B cell (primary cell): ENCODE measurements around the gene CDK4. TPM values are rescaled to one million over a fixed set of nuclear protein-coding genes. Genes with fewer than 3 reads are reported as not detected.

Source experiments
- ATAC-seq: fragments of 200-7000 bp; cut with Tn5 transposase; one replicate; pipeline ENCODE4 v1.10.0; 2021; ENCODE audit warnings: low read depth, mild to moderate bottlenecking, moderate number of reproducible peaks, moderate library complexity
- CTCF ChIA-PET: fragments of 350-600 bp; sonication (Branson Sonifier 250); formaldehyde crosslinking; loops from one replicate; lab custom pipeline; 2021; ENCODE audit warnings: antibody characterized with exemption, inconsistent platforms; lab: Charles Lee
- POLR2A ChIA-PET: fragments of 350-600 bp; sonication (Branson Sonifier 250); formaldehyde crosslinking; loops from one replicate; lab custom pipeline; 2021; ENCODE audit warnings: antibody characterized with exemption; lab: Charles Lee
- DNase-seq: peaks from one replicate; pipeline ENCODE4 v3.0.0; 2013
- H2AFZ ChIP-seq: 2 replicates; pipeline ENCODE4 v1.6.1; 2012; ENCODE audit warnings: mild to moderate bottlenecking, low read depth, low read length; ENCODE audit not compliant: insufficient read depth, poor library complexity, severe bottlenecking
- H3K27ac ChIP-seq, 2 donors: 1 replicate in 1 of 2; 2 replicates in 1 of 2; pipeline ENCODE4 v1.5.1; 2012 to 2013; ENCODE audit warnings: low read length in 2 of 2, mild to moderate bottlenecking in 2 of 2, moderate library complexity in 1 of 2
- H3K27me3 ChIP-seq, 4 experiments: fragments of 200-600 bp in 1 of 4; sonication (generic) in 1 of 4; replicated peaks in 1 of 4; 1 replicate in 2 of 4; 2 replicates in 2 of 4; pipeline versions ENCODE4 v1.6.1 to v1.7.0; 2013 to 2016; ENCODE audit warnings: low read length in 3 of 4, mild to moderate bottlenecking in 2 of 4, mixed read lengths in 1 of 4, moderate library complexity in 1 of 4; ENCODE audit not compliant: insufficient read depth in 4 of 4, control insufficient read depth in 3 of 4; ENCODE audit errors: control extremely low read depth in 1 of 4
- H3K36me3 ChIP-seq, 2 experiments: replicated peaks in 1 of 2; 1 replicate in 1 of 2; 2 replicates in 1 of 2; pipeline versions ENCODE4 v1.6.1 to v1.7.1; 2013; ENCODE audit warnings: low read length in 1 of 2; ENCODE audit not compliant: insufficient read depth in 2 of 2, control insufficient read depth in 1 of 2; ENCODE audit errors: control extremely low read depth in 1 of 2, extremely low read depth in 1 of 2
- H3K4me1 ChIP-seq, 2 donors: fragments of 200-600 bp in 1 of 2; sonication (generic) in 1 of 2; 1 replicate in 1 of 2; 2 replicates in 1 of 2; pipeline versions ENCODE4 v1.5.1 to v1.6.1; 2013 to 2017; ENCODE audit warnings: low read length in 2 of 2; ENCODE audit not compliant: control insufficient read depth in 2 of 2, insufficient read depth in 2 of 2
- H3K4me2 ChIP-seq: replicated peaks from 2 replicates; pipeline ENCODE3; 2012; ENCODE audit warnings: mild to moderate bottlenecking, low read depth, low read length; ENCODE audit not compliant: poor library complexity, severe bottlenecking
- H3K4me3 ChIP-seq, 5 experiments: fragments of 200-600 bp in 1 of 5; sonication (generic) in 1 of 5; 1 replicate in 3 of 5; 2 replicates in 2 of 5; pipeline versions ENCODE4 v1.5.1 to v1.7.0; 2011 to 2016; ENCODE audit warnings: low read length in 4 of 5, mild to moderate bottlenecking in 4 of 5, low read depth in 2 of 5, control low read depth in 1 of 5, moderate library complexity in 1 of 5; ENCODE audit not compliant: insufficient read depth in 1 of 5; ENCODE audit errors: control extremely low read depth in 1 of 5, extremely low read depth in 1 of 5
- H3K79me2 ChIP-seq: fragments of 200-600 bp; sonication (generic); one replicate; pipeline ENCODE4 v1.6.0; 2016; ENCODE audit warnings: low read length; ENCODE audit not compliant: control insufficient read depth, insufficient read depth
- H3K9ac ChIP-seq: fragments of 200-600 bp; sonication (generic); 2 replicates; pipeline ENCODE4 v1.6.1; 2017; ENCODE audit warnings: mild to moderate bottlenecking, low read length, moderate library complexity
- H3K9me3 ChIP-seq, 3 donors: one replicate each; pipeline versions ENCODE4 v1.6.1 to v1.7.1; 2013; ENCODE audit warnings: low read length in 2 of 3; ENCODE audit not compliant: control insufficient read depth in 2 of 3, insufficient read depth in 1 of 3; ENCODE audit errors: control extremely low read depth in 1 of 3
- H4K20me1 ChIP-seq: 2 replicates; pipeline ENCODE4 v1.6.0; 2012; ENCODE audit warnings: mild to moderate bottlenecking, low read length; ENCODE audit not compliant: insufficient read depth, control insufficient read depth, poor library complexity, severe bottlenecking
- H3K27ac Mint-ChIP-seq: one replicate; pipeline ENCODE4 v1.8.0; 2021; ENCODE audit warnings: mixed read lengths
- H3K27me3 Mint-ChIP-seq: one replicate; pipeline ENCODE4 v1.8.0; 2021; ENCODE audit warnings: mixed read lengths
- H3K4me1 Mint-ChIP-seq: one replicate; pipeline ENCODE4 v1.8.0; 2021; ENCODE audit warnings: mixed read lengths
- H3K4me3 Mint-ChIP-seq: one replicate; pipeline ENCODE4 v1.8.0; 2021; ENCODE audit warnings: mixed read lengths
- H3K9me3 Mint-ChIP-seq: one replicate; pipeline ENCODE4 v1.8.0; 2022; ENCODE audit warnings: mixed read lengths; ENCODE audit not compliant: insufficient read depth
- CTCF ChIP-seq: fragments of 200-600 bp; IDR thresholded peaks from one replicate; pipeline ENCODE4 v1.8.0; 2022; ENCODE audit warnings: antibody characterized with exemption, mild to moderate bottlenecking
- EZH2 ChIP-seq: IDR thresholded peaks from 2 replicates; pipeline ENCODE4 v1.6.1; 2012; ENCODE audit warnings: borderline replicate concordance, low read depth, mild to moderate bottlenecking, moderate library complexity, low read length; ENCODE audit not compliant: insufficient read depth, poor library complexity, severe bottlenecking
- WGBS: methylation state at CpG from one replicate; pipeline ENCODE4 v1.1.5; 2013; ENCODE audit warnings: missing lambda C conversion rate; ENCODE audit not compliant: insufficient coverage; 5-methylcytosine and 5-hydroxymethylcytosine counted together
- intact Hi-C: fragments of 100-400 bp; cut with micrococcal nuclease; formaldehyde crosslinking; loops from one replicate; pipeline ENCODE4 v1.10.0; 2022
- polyA plus RNA-seq: library from polyadenylated mRNA; depleted of rRNA; stranded (reverse); fragments of >200 nt; gene quantifications from 2 replicates; pipeline ENCODE4 v1.2.3, GENCODE V29; 2012
- total RNA-seq, 2 donors: library from RNA; stranded (reverse); fragments of 120-200 nt in 1 of 2; gene quantifications; 1 replicate in 1 of 2; 2 replicates in 1 of 2; pipeline versions ENCODE4 v1.2.3 to v1.2.4, GENCODE V29; 2013 to 2022

The CDK4 gene
- total and polyA plus RNA-seq, 2 donors (not counting 1 experiment from before 2014, with no cell fraction given): 34.8 to 44.6 TPM

DNA sequence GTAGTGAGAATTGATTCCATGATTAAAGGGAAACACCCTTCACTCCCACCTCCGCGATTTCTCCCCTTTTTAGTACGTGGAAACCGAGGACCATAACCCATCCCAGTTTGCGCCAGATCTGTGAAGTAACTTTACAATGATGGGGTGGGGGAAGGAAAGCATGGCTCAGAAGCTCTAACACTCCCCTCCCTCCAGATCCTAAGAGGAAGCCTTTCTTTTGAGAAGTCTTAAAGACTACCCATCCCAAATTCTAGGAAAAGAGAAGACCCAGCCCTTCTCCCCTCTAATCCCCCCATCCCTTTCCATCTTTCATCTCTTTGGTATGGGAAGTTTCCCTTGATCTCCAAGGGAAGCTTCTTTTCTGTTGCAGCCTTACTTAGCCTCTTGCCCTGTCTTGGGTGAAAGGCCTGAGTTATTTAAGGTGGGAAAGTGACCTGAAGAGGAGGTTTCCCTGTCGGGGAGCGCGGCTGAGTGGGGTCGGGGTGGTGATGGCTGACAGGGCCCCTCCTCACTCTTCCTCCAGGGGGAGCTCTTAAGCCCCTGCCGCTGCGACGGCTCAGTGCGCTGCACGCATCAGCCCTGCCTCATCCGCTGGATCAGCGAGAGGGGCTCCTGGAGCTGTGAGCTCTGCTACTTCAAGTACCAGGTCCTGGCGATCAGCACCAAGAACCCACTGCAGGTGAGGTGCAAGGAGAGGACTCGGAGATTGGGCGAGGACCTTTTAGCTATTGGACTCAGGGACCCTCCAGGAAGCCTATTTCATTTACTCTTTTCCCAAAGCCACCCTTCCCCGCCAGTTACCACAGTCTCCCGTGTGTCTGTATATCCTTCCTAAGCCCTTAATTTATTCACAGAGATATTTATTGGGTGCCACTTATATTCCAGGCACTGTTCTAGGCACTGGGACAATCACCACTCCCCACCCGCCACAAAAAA lies 4.6 kb upstream of the CDK4 start:
- H3K27me3 Mint-ChIP-seq: no peaks in the 10 kb centered on the region
- H3K9me3 ChIP-seq: no peaks in the 10 kb centered on the region
- peak overlapping the region; percentile 67 to 87 (median 85) for H3K4me3 ChIP-seq
- H3K36me3 ChIP-seq: peaks cover 1 to 36% of the 10 kb centered on the region in 2 experiments
- H3K9me3 Mint-ChIP-seq: no peaks in the 10 kb centered on the region
- peak overlapping the region; percentile 80 for H3K9ac ChIP-seq
- peak overlapping the region; percentile 95 for H3K27ac Mint-ChIP-seq
- H3K4me1 Mint-ChIP-seq: peaks cover 59% of the 10 kb centered on the region
- ATAC-seq (no peak), DNase-seq (peak; percentile 78)
- H3K4me3 Mint-ChIP-seq: peak overlapping the region; percentile 94
- H3K27me3 ChIP-seq: no peaks in the 10 kb centered on the region
- TF ChIP-seq EZH2: no peak
- TF ChIP-seq CTCF: peak; percentile 82
- H3K4me1 ChIP-seq: peaks cover 36 to 55% of the 10 kb centered on the region in 2 donors
- peaks cover 57% of the 10 kb centered on the region for H4K20me1 ChIP-seq
- ChIA-PET POLR2A (interaction anchor here (0.5 to 1.4 kb wide), 8 partner anchors 9 to 684 kb away, joined by 3 to 7 read pairs (median 4); partner anchors contain the start of genes ATP23, EEF1AKMT3, METTL1 and OS9), CTCF (interaction anchor here (0.8 to 2.6 kb wide), 23 partner anchors 8 to 232 kb away, joined by 3 to 37 read pairs (median 5); partner anchors contain the start of genes AVIL, CYP27B1, EEF1AKMT3 and METTL1)
- WGBS: 27% methylated on average over 10 of the region's 22 CpGs
- peak overlapping the region; percentile 55 for H2AFZ ChIP-seq
- H3K4me2 ChIP-seq: peak overlapping the region; percentile 90
- peaks cover 48% of the 10 kb centered on the region for H3K79me2 ChIP-seq
- intact Hi-C loops: loop anchor here (1.0 to 10.0 kb wide), 8 partner anchors 9 to 672 kb away; partner anchors contain the start of genes CTDSP2, GLI1, INHBE and MARS1
- H3K27ac ChIP-seq: peak overlapping the region; percentile 78 to 90
